ENCODE results near the gene PDZD2.

DNA sequence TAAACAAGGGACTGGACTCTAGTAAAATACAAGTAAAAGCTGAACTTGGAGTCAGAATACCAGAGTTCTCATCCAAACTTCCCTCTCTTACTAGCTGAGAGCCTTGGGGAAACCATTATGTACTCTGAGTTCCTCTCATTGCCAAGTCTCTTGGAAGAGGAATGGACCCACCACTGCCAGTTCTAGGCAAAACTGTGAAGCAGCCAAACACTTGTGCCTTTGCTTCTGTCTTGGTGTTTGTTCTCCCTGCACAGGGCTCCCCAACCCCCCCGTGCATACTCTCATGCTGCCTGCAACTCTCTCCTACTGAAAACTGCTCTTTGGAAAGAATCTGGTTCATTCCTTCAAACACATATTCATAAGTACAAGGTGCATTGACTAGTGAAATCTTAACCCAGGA lies 102.6 kb downstream of the PDZD2 start:
- TF ChIP-seq, protein P1, sequence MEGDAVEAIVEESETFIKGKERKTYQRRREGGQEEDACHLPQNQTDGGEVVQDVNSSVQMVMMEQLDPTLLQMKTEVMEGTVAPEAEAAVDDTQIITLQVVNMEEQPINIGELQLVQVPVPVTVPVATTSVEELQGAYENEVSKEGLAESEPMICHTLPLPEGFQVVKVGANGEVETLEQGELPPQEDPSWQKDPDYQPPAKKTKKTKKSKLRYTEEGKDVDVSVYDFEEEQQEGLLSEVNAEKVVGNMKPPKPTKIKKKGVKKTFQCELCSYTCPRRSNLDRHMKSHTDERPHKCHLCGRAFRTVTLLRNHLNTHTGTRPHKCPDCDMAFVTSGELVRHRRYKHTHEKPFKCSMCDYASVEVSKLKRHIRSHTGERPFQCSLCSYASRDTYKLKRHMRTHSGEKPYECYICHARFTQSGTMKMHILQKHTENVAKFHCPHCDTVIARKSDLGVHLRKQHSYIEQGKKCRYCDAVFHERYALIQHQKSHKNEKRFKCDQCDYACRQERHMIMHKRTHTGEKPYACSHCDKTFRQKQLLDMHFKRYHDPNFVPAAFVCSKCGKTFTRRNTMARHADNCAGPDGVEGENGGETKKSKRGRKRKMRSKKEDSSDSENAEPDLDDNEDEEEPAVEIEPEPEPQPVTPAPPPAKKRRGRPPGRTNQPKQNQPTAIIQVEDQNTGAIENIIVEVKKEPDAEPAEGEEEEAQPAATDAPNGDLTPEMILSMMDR (IDR thresholded peaks at IDR 0.05) = no peak
- no peak for TF ChIP-seq POLR2A (IDR thresholded peaks at IDR 0.05; ENCODE audit: low read depth)
- no peak for TF ChIP-seq POLR2AphosphoS5 (IDR thresholded peaks at IDR 0.05)
- no peak for TF ChIP-seq EP300 (IDR thresholded peaks at IDR 0.05)

Data from esophagus muscularis mucosa (tissue), 4 donors.